GM21423 (cell line): ENCODE data around the gene KRT8.
"Not testable (repeated sequence)": the region's sequence is repeated elsewhere in the genome, so short reads cannot be mapped to it uniquely, and the experiment has no call there.

Experiments used
- ATAC-seq: cut with Tn5 transposase; IDR thresholded peaks from one replicate; pipeline ENCODE4 v1.9.1; 2021; ENCODE audit warnings: mild to moderate bottlenecking, moderate library complexity; ENCODE audit not compliant: unreplicated experiment

KRT8 gene

DNA sequence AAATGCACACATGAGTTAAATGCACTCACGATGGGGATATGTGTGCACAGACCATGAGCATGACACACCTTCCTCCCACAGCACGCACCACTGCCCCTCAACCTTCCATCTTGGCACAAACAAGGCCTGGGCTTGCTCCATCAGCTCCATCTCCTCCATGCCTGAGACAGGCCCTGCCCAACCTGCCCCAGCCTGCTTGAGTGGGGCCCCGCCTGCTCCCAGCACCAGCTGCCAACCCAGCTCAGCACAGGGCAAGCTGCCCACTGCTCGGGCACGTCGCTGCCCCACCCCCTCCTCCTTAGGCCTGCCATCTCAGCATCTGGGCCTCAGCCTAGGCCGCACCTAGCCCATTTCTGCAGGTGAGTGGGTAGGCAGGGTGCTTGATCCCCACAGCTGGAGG, 28.5 kb downstream of the KRT8 start:
- ATAC-seq: no peak

- no peak for ATAC-seq
Measured at GRCh38 chr12:52874573-52875435, 30.1 kb downstream of the KRT8 start.

DNA sequence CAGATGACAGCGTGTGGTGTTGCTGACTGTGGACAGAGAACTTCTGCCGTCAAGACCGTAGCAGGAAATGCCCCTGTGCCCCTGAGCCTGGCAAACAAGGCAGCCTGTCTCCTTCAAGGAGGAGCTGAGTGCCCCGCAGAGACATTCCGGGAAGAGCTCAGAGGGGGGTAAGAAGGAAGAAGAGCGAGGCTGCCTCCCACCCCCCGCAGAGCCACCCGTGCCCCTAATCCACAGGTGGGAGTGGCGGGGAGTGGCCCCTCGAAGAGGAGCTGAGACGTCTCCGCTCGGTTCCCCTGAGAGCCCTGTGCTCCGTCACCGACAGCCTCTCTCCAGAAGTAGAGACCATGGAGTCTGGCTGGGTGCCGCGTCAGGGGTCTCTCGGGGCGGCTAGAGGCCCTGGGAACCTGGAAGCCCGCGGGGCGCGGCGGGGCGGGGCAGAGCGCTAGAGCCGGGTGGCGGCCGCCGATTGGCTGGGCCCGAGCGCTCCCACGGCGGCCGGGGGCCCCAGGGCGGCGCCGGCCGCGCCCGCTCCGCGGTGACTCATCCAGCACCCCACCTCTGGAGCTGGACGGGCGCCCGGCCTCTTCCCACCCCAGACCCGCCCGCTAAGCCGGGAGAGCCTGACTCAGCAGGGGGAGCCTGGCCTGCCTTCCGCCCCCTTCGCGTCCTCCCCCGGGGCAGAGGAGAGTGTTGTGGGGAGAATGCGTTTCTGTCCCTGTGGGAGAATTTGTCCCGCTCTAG, 30.9 kb downstream of the KRT8 start:
- ATAC-seq: no peak

DNA sequence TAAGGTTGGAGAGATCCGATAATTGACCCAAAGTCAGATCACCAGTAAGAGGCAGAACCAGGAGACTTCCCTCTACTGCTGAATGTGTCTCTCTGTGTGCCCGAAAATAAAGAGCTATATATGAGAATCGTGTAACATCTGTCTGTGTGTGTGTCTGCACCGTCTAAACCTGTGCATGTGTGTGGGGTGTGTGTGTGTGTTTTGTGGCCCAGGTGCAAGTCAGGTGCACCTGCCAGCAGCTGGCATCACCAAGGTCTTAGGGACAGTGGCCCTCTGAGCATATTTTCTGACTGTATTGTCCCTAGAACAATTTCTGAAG, 31.4 kb downstream of the KRT8 start:
- ATAC-seq: no peak

- no peak for ATAC-seq
Measured at GRCh38 chr12:52872644-52873389, 32.1 kb downstream of the KRT8 start.

- ATAC-seq: no peak
Measured at GRCh38 chr12:52871291-52872039, 33.4 kb downstream of the KRT8 start.

- peak; percentile 50 for ATAC-seq
Measured at GRCh38 chr12:52870361-52871290, 34.2 kb downstream of the KRT8 start.

- no peak for ATAC-seq
Measured at GRCh38 chr12:52867642-52868041, 37.2 kb downstream of the KRT8 start.

DNA sequence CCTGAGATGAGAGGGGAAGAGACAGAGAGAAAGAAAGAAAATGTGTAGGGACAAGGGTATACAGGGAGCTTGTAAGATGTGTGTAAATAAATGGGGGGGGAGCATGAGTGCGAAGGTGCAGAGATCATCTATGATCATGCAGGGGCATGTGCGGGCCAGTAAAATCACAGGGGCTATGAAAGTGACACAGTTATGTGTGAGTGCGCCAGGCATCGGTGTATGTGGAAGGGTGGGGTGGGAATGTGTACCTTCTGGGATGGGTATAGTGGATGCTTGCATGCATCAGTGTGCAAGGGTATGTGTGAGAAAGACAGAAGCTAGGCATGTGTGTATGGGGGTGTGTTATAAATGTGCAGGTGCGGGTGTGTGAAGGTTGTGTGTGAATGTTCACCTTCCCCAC, 37.7 kb downstream of the KRT8 start:
- no peak for ATAC-seq

DNA sequence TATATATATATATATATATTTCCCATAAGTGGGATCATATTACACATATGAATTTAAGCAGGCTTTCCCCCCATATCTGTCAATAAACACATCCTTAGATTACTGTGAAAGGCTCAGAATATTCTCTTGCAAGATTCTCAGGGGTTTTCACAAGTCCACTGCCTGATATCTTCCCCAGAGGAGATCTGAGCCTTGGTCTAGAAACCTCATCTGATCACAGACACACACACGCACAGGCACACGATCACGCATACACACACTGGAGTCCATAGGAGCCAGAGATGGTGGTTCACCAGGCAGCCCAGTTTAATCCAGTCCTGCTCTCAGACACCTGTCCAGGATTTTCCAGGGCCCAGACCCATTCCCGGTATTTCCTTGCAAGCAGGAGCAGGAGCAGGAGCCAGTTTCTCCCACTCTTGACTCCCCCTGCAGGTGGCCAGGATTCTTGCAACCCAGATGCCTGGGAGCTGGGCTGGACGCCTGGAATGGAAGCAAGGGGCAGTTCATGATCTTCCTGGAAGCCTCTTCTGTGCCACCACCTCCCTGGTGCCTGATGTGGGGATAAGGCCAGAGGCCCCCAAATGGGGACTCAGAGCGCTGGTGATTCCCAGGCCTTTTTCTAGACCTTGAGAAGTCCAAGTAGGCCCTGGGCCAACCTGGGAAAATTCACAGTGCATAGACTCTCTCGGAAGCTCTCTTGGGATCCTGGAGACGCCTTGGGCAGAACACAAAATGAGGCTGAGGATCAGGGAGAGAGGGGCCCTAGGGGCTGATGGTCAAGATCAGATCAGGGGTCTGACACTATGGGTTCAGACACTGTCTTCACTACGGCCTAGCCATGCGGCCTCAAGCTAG, 39.6 kb downstream of the KRT8 start:
- ATAC-seq: no peak

- ATAC-seq: no peak
Measured at GRCh38 chr12:52862023-52862422, 42.9 kb downstream of the KRT8 start.

DNA sequence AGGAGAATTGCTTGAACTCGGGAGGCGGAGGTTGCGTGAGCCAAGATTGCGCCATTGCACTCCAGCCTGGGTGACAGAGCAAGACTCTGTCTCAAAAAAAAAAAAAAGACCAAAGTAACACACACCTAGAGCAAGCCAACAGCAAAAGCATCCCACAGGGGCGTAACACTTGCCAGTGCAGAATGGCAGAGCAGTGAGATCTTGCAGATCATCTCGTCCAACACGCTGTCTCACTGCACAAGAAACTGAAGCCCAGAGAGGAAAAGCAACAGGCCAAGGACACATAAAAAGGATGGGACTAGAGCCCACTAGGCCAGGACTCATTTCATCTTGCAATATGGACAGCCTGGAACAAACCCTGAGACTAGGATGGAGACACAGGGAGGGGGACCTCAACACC, 43.4 kb downstream of the KRT8 start:
- ATAC-seq: no peak

GRCh38 chr12:52860102-52860823, 44.6 kb downstream of the KRT8 start:
- no peak for ATAC-seq

GRCh38 chr12:52857500-52857899, 47.4 kb downstream of the KRT8 start:
- ATAC-seq: no peak

DNA sequence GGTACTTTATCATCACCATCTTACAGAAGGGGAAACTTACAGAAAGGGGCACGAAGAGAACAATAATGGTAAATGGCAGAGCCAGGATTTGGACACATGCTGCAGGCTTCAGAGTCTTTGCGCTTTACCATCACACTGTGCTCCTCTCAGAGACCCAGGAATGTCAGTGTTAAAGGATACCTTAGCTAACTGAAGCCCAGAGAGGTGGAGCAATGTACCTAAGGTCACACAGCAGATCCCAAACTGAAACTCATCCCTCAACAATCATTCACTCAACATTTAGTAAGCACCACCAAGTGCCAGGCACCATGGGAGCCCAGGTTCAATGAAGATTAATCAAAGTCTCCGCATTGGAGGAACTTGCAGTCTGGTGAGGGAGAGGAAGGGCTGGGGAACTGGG, 48.1 kb downstream of the KRT8 start:
- ATAC-seq: no peak

DNA sequence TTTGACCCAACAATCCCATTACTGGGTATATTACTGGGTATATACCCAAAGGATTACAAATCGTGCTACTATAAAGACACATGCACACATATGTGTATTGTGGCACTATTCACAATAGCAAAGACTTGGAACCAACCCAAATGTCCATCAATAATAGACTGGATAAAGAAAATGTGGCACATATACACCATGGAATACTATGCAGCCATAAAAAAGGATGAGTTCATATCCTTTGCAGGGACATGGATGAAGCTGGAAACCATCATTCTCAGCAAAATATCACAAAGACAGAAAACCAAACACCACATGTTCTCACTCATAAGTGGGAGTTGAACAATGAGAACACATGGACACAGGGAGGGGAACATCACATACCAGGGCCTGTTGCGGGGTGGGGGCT, 48.8 kb downstream of the KRT8 start:
- not testable (repeated sequence) for ATAC-seq

GRCh38 chr12:52851787-52852186, 53.1 kb downstream of the KRT8 start:
- no peak for ATAC-seq

- no peak for ATAC-seq
Measured at GRCh38 chr12:52850681-52851080, 54.2 kb downstream of the KRT8 start.
